CD4-positive, alpha-beta T cell treated with Interferon gamma for 1 hour (primary cell): ENCODE data around the gene SLC4A2.
"Not testable (repeated sequence)": the region's sequence is repeated elsewhere in the genome, so short reads cannot be mapped to it uniquely, and the experiment has no call there.

Experiments used
- DNase-seq: peaks from one replicate; pipeline ENCODE4 v3.0.0-alpha.2; 2020

SLC4A2 gene

GRCh38 chr7:151059367-151060112 is at the start of gene SLC4A2:
Gene SLC4A2 (plus strand): TSS chr7:151059589. CDS start chr7:151061988, 2,399 bp downstream.
- DNase-seq, result peak; percentile 60

GRCh38 chr7:151010037-151010306 is 49.4 kb upstream of the SLC4A2 start:
- DNase-seq, result no peak

GRCh38 chr7:151010307-151011096 is 48.9 kb upstream of the SLC4A2 start:
- DNase-seq, result peak; percentile 49

- DNase-seq, result no peak
Observed at GRCh38 chr7:151011097-151011409, 48.3 kb upstream of the SLC4A2 start.

- not testable (repeated sequence) for DNase-seq
Observed at GRCh38 chr7:151011616-151012015, 47.8 kb upstream of the SLC4A2 start.

GRCh38 chr7:151012031-151012692 is 47.2 kb upstream of the SLC4A2 start:
- no peak for DNase-seq

DNA sequence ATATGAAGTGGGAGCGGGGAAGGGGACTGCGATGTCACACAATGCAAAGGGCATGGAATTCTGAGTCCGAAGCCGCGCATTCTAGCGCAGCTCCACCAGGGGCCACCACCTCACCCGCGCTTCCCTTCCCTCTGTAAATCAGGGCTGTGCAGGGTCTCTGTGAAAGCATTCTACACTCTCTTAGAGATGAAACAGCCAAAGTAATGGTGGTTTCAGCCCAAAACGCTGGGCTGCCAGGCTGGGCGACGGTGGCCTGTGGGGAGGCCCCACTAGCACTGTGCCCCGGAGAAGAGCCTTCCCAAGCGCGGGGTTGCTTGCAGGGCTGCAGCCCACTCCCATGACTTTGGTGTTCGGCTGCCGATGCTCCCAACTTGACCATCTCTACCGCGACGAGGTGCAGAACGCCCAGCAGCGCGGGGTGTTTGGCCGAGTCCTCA is 46.5 kb upstream of the SLC4A2 start:
- DNase-seq, result peak; percentile 33

DNA sequence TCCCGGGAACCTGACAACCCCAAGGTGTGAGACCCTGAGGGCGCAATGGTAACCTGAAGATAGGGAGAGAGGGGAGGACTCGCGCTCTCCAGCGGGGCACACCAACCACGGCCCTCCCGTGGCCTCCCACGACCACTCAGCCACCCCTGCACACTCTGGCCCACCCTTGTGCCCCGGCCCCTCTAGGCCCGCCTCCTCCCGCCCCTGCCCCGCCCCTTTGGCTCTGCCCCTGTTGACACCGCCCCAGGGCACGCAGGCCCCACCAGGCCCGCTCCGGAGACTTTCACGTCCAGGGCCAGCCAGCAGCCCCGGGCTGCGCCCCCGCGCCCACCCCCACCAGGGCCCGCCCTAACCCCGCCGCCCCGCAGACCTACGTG is 46.0 kb upstream of the SLC4A2 start:
- no peak for DNase-seq

DNA sequence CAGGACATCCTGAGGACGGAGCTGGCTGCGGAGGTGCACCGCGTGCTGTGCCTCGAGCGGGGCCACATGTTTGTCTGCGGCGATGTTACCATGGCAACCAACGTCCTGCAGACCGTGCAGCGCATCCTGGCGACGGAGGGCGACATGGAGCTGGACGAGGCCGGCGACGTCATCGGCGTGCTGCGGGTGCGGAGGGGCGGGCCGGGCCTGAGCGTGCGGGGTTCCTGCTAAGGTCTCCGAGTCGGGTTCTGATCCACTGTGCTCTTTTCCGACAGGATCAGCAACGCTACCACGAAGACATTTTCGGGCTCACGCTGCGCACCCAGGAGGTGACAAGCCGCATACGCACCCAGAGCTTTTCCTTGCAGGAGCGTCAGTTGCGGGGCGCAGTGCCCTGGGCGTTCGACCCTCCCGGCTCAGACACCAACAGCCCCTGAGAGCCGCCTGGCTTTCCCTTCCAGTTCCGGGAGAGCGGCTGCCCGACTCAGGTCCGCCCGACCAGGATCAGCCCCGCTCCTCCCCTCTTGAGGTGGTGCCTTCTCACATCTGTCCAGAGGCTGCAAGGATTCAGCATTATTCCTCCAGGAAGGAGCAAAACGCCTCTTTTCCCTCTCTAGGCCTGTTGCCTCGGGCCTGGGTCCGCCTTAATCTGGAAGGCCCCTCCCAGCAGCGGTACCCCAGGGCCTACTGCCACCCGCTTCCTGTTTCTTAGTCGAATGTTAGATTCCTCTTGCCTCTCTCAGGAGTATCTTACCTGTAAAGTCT is 45.5 kb upstream of the SLC4A2 start:
- peak; percentile 97 for DNase-seq

- DNase-seq, result peak; percentile 25
Observed at GRCh38 chr7:151014950-151015349, 44.4 kb upstream of the SLC4A2 start.

DNA sequence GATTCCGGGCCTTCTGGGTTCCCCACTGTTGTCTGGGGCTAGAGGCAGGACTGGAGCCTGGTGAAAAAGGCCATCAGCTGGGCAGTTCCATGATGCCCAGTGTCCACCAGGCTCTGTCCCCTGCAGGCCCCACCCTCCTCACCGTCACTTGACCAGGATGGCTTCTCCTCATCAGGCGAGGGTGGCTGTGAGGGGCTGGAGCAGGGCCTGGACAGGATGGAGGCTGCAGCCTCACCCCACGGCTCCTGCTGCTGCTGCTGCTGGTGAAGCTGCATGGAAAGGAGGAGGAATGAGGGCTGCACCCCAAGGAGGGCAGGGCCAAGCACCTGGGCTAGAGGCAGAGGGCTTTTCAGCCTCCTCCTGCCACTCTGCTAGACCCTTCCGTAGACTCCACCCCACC is 43.4 kb upstream of the SLC4A2 start:
- no peak for DNase-seq

DNA sequence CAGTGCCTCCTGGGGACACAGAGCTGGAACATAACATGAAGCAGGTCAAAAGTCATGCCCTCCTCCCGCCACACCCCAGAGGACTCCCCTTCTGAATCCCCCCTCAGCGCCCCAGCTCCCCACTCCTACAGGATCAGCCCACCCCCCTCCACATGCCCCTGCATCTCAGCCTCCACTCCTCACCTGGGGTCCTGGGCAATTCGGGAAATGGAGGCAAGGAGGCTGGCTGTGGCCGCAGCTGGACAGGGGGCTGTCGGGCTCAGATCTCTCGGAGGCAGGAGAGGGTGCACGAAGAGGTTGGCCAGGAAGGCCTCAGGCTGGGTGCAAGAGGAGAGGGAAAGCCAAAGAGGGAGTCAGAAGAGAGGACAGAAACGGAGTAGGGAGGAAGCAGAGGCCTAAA is 42.9 kb upstream of the SLC4A2 start:
- DNase-seq, result no peak

DNA sequence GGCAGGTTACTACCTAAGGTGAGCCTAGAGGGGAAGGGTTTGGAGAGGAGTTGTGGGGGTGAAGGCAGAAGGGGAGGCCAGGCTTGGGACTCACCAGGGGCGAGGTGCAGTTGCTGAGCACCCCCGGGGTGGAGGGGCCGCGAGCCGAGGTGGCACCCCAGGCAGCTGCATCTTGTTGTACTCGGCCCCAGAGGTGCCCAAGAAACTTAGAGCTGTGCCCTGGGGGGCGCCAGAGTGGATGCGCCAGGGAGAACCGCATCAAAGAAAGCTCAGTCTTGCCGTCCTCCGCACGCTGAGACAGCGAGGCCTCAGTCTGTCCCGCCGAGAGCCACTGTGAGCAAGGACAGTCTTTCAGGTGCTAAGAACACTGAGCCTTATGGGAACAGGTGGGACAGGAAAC is 42.4 kb upstream of the SLC4A2 start:
- no peak for DNase-seq

GRCh38 chr7:151017370-151017952 is 41.9 kb upstream of the SLC4A2 start:
- DNase-seq, result no peak

- peak; percentile 76 for DNase-seq
Observed at GRCh38 chr7:151017953-151018420, 41.4 kb upstream of the SLC4A2 start.

- DNase-seq, result peak; percentile 32
Observed at GRCh38 chr7:151018421-151019129, 40.8 kb upstream of the SLC4A2 start.

- no peak for DNase-seq
Observed at GRCh38 chr7:151019130-151019447, 40.3 kb upstream of the SLC4A2 start.

DNA sequence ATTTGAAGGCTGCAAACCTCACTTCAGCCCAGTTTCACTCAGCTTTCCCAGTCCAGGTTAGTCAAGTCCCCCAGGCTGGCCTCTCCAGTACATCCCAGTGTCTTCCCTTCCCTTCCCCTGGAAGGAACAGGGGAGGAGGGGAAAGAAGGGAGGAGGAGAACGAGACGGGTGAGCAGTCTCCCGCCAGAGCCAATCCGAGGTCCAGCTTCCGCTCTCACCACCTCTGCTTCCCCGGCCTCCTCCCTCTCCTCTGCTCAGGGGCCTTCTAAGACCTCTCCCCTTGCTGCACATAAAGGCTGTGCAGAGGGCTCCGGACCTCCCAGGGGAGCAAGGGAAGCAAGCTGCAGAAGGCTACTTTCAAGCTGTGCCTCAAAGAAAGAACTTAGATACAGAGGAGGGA is 39.2 kb upstream of the SLC4A2 start:
- DNase-seq, result no peak

DNA sequence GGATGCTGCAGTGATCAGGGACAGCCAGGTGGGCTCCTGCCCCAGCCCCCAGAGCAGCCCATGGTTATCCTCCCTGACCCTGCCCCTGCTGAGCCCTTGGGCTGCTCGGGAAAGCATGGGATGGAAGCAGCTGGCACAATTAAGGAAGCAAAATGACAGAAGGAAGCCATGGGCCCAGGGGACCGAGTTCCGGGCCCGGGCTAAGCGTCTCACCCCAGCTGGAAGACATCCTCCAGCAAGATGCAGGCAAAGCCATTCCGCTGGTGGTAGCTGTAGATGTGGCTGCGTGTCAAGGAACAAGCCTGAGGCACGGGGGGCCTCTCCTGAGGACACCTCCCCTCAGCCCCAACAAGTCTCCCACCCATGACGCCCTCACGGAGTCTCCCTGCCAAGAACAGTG is 36.2 kb upstream of the SLC4A2 start:
- DNase-seq, result no peak

DNA sequence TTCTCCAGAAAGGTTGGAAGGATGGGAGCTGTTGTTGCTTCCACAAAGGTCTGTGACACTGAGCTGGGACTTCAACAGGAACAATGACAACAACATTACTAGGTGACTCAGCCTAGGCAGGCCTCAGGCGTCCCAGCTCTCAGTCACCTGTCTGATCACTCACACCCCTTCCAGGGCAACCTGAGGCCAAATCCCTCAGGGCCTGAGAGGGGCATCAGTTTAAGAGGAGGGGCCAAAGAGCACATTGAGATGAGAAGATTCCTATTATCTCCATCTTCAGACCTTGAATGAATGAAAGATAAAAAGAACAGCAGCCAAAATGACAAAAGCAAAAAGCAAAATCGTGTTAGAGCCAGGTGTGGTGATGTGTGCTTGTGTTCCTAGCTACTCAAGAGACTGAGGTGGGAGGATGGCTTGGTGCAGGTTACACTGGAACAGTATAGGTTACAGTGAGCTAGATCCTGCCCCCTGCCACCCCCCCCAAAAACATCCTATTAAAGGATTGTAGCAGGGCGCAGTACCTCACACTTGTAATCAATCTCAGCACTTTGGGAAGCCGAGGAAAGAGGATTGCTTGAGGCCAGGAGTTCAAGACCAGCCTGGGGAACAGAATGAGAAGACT is 34.8 kb upstream of the SLC4A2 start, which contains the start of gene ATG9B:
Gene ATG9B, minus strand, starts transcription at position 60 of the 622 bp plus-strand sequence. CDS start 71 bp downstream, outside the sequence.
- DNase-seq, result no peak

GRCh38 chr7:151025924-151026671 is 33.3 kb upstream of the SLC4A2 start:
- no peak for DNase-seq
